ENCODE results near the gene COBL. TPM values are rescaled to one million over a fixed set of nuclear protein-coding genes. Genes with fewer than 3 reads are reported as not detected.

COBL gene
- total and polyA plus RNA-seq, 2 donors (not counting 3 experiments of a cell fraction or from before 2014, with no cell fraction given) = 0.11 TPM; not detected in 1

GRCh38 chr7:51180092-51180491 is 136.5 kb downstream of the COBL start:
- ChIA-PET CTCF (no interaction called here), POLR2A (no interaction called here)
- Histone ChIP-seq H3K4me2 (ENCODE audit: insufficient read depth, low read length) (no peak overlapping the region), H4K20me1 (replicated peaks; ENCODE audit: control insufficient read depth, extremely low read depth, insufficient read depth, low read length) (no peaks in the 10 kb centered on the region), H3K27me3 (ENCODE audit: control insufficient read depth in 2 of 2, insufficient read depth in 2 of 2, low read length in 2 of 2) (peaks cover 0 to 10% of the 10 kb centered on the region in 2 experiments), H3K79me2 (ENCODE audit: control insufficient read depth, insufficient read depth, low read length) (no peaks in the 10 kb centered on the region), H3K9ac (replicated peaks; ENCODE audit: extremely low read depth, insufficient read depth, low read length) (no peak overlapping the region), H2AFZ (ENCODE audit: low read depth, low read length) (no peak overlapping the region), H3K36me3 (ENCODE audit: control insufficient read depth in 2 of 2, extremely low read depth in 1 of 2, insufficient read depth in 2 of 2, low read length in 2 of 2) (no peaks in the 10 kb centered on the region), H3K9me1 (replicated peaks; ENCODE audit: control insufficient read depth, extremely low read depth, insufficient read depth, low read length) (no peaks in the 10 kb centered on the region), H3K4me1 (ENCODE audit: control insufficient read depth, extremely low read depth, insufficient read depth, low read length) (no peaks in the 10 kb centered on the region), H3K4me3 (replicated peaks in 1 of 3; ENCODE audit: insufficient read depth in 1 of 3, low read depth in 1 of 3, low read length in 3 of 3) (no peak overlapping the region), H3K9me3 (replicated peaks; ENCODE audit: control insufficient read depth, insufficient read depth, low read length) (no peaks in the 10 kb centered on the region), H3K27ac (ENCODE audit: insufficient read depth, low read depth, low read length) (no peak overlapping the region)
- intact Hi-C loops (cut with micrococcal nuclease) (no loop called here), dilution Hi-C loops (cut with MboI; ENCODE audit: extremely low pct_ligation_motif_present, low sequenced_read_pairs) (no loop called here)
- DNase-seq (ENCODE audit: low read depth, low spot score) = no peak
- FAIRE-seq = no peak
- TF ChIP-seq EZH2 (IDR thresholded peaks at IDR 0.05; ENCODE audit: borderline replicate concordance, low read depth, low read length, severe bottlenecking) (no peak), GATA2 (IDR thresholded peaks at IDR 0.05; ENCODE audit: insufficient read depth, insufficient read length, low read depth, low read length) (no peak), MAX (IDR thresholded peaks at IDR 0.05; ENCODE audit: insufficient read depth, insufficient read length) (no peak), POLR2AphosphoS5 (IDR thresholded peaks at IDR 0.05; ENCODE audit: insufficient read depth, low read depth, low read length) (no peak)
- BruUV-seq (replicated peaks) = no TSS peak

- Histone ChIP-seq H3K27ac (ENCODE audit: insufficient read depth, low read depth, low read length) (no peak overlapping the region), H3K9ac (replicated peaks; ENCODE audit: extremely low read depth, insufficient read depth, low read length) (no peak overlapping the region), H3K27me3 (ENCODE audit: control insufficient read depth in 2 of 2, insufficient read depth in 2 of 2, low read length in 2 of 2) (peaks cover 0 to 10% of the 10 kb centered on the region in 2 experiments), H3K4me1 (ENCODE audit: control insufficient read depth, extremely low read depth, insufficient read depth, low read length) (no peaks in the 10 kb centered on the region), H3K4me3 (replicated peaks in 1 of 3; ENCODE audit: insufficient read depth in 1 of 3, low read depth in 1 of 3, low read length in 3 of 3) (no peak overlapping the region), H3K79me2 (ENCODE audit: control insufficient read depth, insufficient read depth, low read length) (no peaks in the 10 kb centered on the region), H3K9me1 (replicated peaks; ENCODE audit: control insufficient read depth, extremely low read depth, insufficient read depth, low read length) (no peaks in the 10 kb centered on the region), H2AFZ (ENCODE audit: low read depth, low read length) (no peak overlapping the region), H3K4me2 (ENCODE audit: insufficient read depth, low read length) (no peak overlapping the region), H3K36me3 (ENCODE audit: control insufficient read depth in 2 of 2, extremely low read depth in 1 of 2, insufficient read depth in 2 of 2, low read length in 2 of 2) (no peaks in the 10 kb centered on the region), H3K9me3 (replicated peaks; ENCODE audit: control insufficient read depth, insufficient read depth, low read length) (no peaks in the 10 kb centered on the region), H4K20me1 (replicated peaks; ENCODE audit: control insufficient read depth, extremely low read depth, insufficient read depth, low read length) (no peaks in the 10 kb centered on the region)
- FAIRE-seq = no peak
- dilution Hi-C loops (cut with MboI; ENCODE audit: extremely low pct_ligation_motif_present, low sequenced_read_pairs) (no loop called here), intact Hi-C loops (cut with micrococcal nuclease) (no loop called here)
- no peak for TF ChIP-seq CTCF (IDR thresholded peaks at IDR 0.05; ENCODE audit: extremely low read depth in 1 of 2, insufficient read depth in 1 of 2, low read depth in 1 of 2, low read length in 2 of 2)
- no peak for DNase-seq (ENCODE audit: low read depth, low spot score)
- no TSS peak for BruUV-seq (replicated peaks)
- CTCF ChIA-PET = interaction anchor here (1.7 to 4.5 kb wide), 2 partner anchors 13 to 15 kb away, joined by 4 to 21 read pairs; no protein-coding TSS in a partner anchor
- POLR2A ChIA-PET = no interaction called here
Measured at GRCh38 chr7:51175992-51176388, 140.6 kb downstream of the COBL start.
